ENCODE results near the gene GFOD1. TPM values are rescaled to one million over a fixed set of nuclear protein-coding genes. Genes with fewer than 3 reads are reported as not detected.

GFOD1 gene
- total RNA-seq, 1 experiment from 2014 or later, result 8.8 TPM

GRCh38 chr6:13418844-13419243 is 68.6 kb downstream of the GFOD1 start:
- no peak overlapping the region for H3K4me3 ChIP-seq (ENCODE audit: low read depth, low read length, poor library complexity, severe bottlenecking)
- no TSS peak for BruUV-seq (replicated peaks)
- H3K27me3 ChIP-seq (replicated peaks; ENCODE audit: insufficient read depth, low read depth, low read length, poor library complexity), result no peaks in the 10 kb centered on the region
- intact Hi-C loops (cut with micrococcal nuclease; ENCODE audit: unreplicated experiment), result no loop called here
- H3K4me1 ChIP-seq (ENCODE audit: insufficient read depth, low read length, poor library complexity, severe bottlenecking), result peaks cover 41% of the 10 kb centered on the region
- no peaks in the 10 kb centered on the region for H3K9me3 ChIP-seq (ENCODE audit: low read depth, low read length, poor library complexity, severe bottlenecking)
- no peaks in the 10 kb centered on the region for H3K36me3 ChIP-seq (ENCODE audit: insufficient read depth, low read length, poor library complexity, severe bottlenecking)
- DNase-seq (ENCODE audit: low spot score), result no peak
- TF ChIP-seq EZH2 (IDR thresholded peaks at IDR 0.05; ENCODE audit: borderline replicate concordance, low read depth, low read length, poor library complexity, severe bottlenecking) (no peak), CTCF (conservative IDR thresholded peaks at IDR 0.05; ENCODE audit: low read depth, low read length) (no peak)
- CTCF ChIA-PET, result no interaction called here
- POLR2A ChIA-PET (ENCODE audit: low non-redundant PET), result no interaction called here
- H3K27ac ChIP-seq (ENCODE audit: low read depth, low read length, poor library complexity, severe bottlenecking), result no peak overlapping the region

- Histone ChIP-seq H3K4me1 (ENCODE audit: insufficient read depth, low read length, poor library complexity, severe bottlenecking) (peaks cover 32% of the 10 kb centered on the region), H3K36me3 (ENCODE audit: insufficient read depth, low read length, poor library complexity, severe bottlenecking) (no peaks in the 10 kb centered on the region), H3K27ac (ENCODE audit: low read depth, low read length, poor library complexity, severe bottlenecking) (no peak overlapping the region), H3K4me3 (ENCODE audit: low read depth, low read length, poor library complexity, severe bottlenecking) (no peak overlapping the region), H3K27me3 (replicated peaks; ENCODE audit: insufficient read depth, low read depth, low read length, poor library complexity) (no peaks in the 10 kb centered on the region), H3K9me3 (ENCODE audit: low read depth, low read length, poor library complexity, severe bottlenecking) (no peaks in the 10 kb centered on the region)
- no peak for TF ChIP-seq EZH2 (IDR thresholded peaks at IDR 0.05; ENCODE audit: borderline replicate concordance, low read depth, low read length, poor library complexity, severe bottlenecking)
- no peak for TF ChIP-seq CTCF (conservative IDR thresholded peaks at IDR 0.05; ENCODE audit: low read depth, low read length)
- DNase-seq (ENCODE audit: low spot score), result no peak
- ChIA-PET CTCF (no interaction called here), POLR2A (ENCODE audit: low non-redundant PET) (no interaction called here)
- no TSS peak for BruUV-seq (replicated peaks)
- intact Hi-C loops (cut with micrococcal nuclease; ENCODE audit: unreplicated experiment), result no loop called here
Measured at GRCh38 chr6:13417954-13418353, 69.4 kb downstream of the GFOD1 start.

GRCh38 chr6:13417431-13417830 is 70.0 kb downstream of the GFOD1 start:
- H3K4me1 ChIP-seq (ENCODE audit: insufficient read depth, low read length, poor library complexity, severe bottlenecking), result peaks cover 27% of the 10 kb centered on the region
- no TSS peak for BruUV-seq (replicated peaks)
- CTCF ChIA-PET, result no interaction called here
- H3K36me3 ChIP-seq (ENCODE audit: insufficient read depth, low read length, poor library complexity, severe bottlenecking), result no peaks in the 10 kb centered on the region
- H3K27me3 ChIP-seq (replicated peaks; ENCODE audit: insufficient read depth, low read depth, low read length, poor library complexity), result no peaks in the 10 kb centered on the region
- H3K27ac ChIP-seq (ENCODE audit: low read depth, low read length, poor library complexity, severe bottlenecking), result no peak overlapping the region
- TF ChIP-seq CTCF (conservative IDR thresholded peaks at IDR 0.05; ENCODE audit: low read depth, low read length) (no peak), EZH2 (IDR thresholded peaks at IDR 0.05; ENCODE audit: borderline replicate concordance, low read depth, low read length, poor library complexity, severe bottlenecking) (no peak)
- H3K9me3 ChIP-seq (ENCODE audit: low read depth, low read length, poor library complexity, severe bottlenecking), result no peaks in the 10 kb centered on the region
- POLR2A ChIA-PET (ENCODE audit: low non-redundant PET), result no interaction called here
- intact Hi-C loops (cut with micrococcal nuclease; ENCODE audit: unreplicated experiment), result no loop called here
- no peak for DNase-seq (ENCODE audit: low spot score)
- H3K4me3 ChIP-seq (ENCODE audit: low read depth, low read length, poor library complexity, severe bottlenecking), result no peak overlapping the region
